IPS-18c (cell line): ENCODE results near the gene UCP3.
A peak's percentile ranks its signal among the peaks of the same experiment; 100 is the strongest.
"Not testable (repeated sequence)": the region's sequence is repeated elsewhere in the genome, so short reads cannot be mapped to it uniquely, and the experiment has no call there.

Experiments used
- H3K4me3 ChIP-seq: 2 replicates; pipeline ENCODE4 v1.7.0; 2013; ENCODE audit warnings: low read depth, mild to moderate bottlenecking, low read length, moderate library complexity; ENCODE audit not compliant: insufficient read depth
- H3K9me3 ChIP-seq: one replicate; pipeline ENCODE4 v1.6.1; 2013; ENCODE audit warnings: mild to moderate bottlenecking, low read length, moderate library complexity; ENCODE audit not compliant: control insufficient read depth, insufficient read depth

The UCP3 gene

DNA sequence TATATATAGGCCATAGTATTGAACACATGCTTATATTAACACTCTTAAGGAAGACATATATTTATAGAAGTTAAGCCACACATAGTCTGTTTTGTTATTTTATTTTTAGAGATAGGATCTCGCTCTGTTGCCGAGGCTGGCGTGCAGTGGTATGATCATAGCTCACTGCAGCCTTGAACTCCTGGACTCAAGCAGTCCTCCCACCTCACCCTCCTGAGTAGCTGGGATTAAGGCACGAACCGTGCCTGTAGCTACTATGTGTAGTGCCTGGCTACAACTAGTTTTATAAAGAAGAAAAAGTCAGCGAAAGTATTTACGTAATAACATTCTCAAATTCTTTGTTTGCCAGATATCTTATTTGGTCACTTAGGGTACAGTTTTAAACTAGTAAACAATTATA, 20.7 kb downstream of the UCP3 start:
- Histone ChIP-seq H3K4me3 (no peak overlapping the region), H3K9me3 (no peaks in the 10 kb centered on the region)

DNA sequence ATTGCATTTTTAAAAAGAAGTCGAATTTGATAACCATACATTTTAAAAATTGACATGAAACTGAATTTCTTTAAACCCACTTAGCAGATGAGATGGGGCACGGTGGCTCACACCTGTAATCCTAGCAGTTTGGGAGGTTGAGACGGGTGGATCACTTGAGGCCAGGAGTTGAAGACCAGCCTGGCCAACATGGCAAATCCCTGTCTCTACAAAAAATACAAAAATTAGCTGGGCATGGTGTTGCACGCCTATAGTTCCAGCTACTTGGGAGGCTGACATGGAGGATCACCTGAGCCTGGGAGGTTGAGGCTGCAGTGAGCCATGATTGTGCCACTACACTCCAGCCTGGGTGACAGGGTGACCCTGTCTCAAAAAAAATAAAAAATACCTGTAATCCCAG, 23.2 kb downstream of the UCP3 start:
- not testable (repeated sequence) for H3K9me3 ChIP-seq, H3K4me3 ChIP-seq

DNA sequence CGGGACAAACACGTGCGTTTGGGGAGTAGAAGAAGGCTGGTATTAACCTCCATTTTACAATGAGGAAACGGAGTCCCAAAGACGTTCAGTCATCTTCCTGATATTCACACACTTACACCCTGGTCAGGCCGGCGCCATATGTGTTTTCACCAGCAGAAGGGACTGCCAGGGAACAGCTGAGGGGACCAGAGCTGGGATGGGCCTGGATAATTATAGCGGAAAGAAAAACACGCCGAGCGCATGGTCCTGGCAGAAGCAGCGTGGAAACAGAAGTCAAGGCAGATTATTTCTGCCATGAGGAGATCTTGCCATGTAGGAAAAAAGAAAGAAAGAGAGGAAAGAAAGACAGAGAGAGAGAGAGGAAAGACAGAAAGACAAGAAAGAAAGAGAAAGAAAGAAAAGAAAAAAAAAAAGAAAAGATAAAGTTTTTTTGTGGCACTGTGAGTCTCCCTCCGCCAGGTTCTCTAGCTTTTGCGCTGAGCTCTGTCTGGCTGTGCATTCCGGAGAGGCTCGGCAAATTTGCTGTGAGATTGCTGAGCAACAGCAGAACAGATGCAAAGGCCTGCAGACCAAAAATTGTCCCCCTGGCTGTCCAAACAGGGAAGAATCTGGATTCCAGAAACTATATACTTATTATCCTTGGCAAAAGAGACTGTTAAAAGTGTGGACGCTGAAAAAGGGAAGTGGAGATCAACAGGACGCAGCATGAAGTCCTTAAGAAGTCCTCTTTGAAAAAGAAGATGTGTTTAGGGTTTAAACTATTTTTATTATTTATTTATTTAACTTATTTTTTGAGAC, 24.9 kb downstream of the UCP3 start:
- Histone ChIP-seq H3K9me3 (no peaks in the 10 kb centered on the region), H3K4me3 (peak overlapping the region; percentile 21; the same call in 1 of the 2 replicates)

DNA sequence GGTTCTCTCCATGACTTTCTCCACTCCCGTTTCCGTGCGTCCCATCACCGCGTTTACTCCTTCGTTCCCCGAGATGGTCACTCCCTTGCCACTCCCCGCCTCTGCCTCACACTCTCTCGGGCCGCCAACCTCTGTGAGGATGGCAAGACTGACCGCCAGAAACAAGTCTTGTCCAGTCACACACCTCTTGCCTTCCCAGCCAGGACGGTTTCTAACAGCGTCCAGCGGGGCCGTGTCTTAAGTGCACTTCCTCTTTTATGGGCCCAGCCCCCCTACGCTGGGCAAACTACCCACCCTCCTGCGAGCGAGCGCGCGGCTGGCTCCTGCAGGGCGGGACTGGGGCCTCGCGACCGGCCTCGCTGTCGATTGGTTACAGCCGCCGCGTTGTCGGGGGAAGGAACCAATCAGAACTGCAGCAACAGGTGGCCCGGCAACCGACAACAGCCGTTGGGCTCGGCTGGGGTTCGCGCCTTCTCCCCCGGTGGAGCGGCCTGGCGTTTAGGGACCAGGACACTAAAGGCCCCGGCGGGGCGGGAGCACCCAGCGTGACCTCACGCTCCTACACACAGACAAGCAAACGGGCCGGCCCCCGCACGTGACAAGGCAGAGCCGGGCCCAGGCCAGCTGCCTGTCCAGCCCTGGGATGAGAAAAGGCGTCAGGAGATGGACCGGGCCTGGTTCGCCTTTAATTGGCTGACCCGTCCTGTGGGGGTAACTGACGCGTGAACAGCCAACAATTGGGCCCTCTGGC, 25.7 kb downstream of the UCP3 start:
- Histone ChIP-seq H3K4me3 (peak overlapping the region; percentile 61), H3K9me3 (no peaks in the 10 kb centered on the region)

DNA sequence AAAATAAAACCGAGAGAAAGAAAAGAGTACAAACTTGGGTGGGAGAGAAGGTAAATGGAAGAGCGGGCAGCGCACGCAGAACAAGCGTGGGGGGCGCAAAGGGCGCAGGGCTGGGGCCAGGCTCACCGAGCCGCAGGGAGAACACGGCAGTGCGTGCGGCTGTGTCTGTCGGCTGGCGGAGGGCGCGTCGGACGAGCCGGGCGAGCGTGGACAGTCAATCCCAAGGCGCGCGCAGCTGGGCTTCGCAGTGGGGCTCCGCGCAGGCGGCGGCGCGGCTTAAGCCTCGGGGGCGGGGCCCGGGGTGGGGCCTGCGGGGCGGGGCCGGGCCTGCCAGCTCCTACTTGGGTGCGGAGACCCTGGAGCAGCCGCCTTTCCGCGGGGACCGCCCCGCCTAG, 26.3 kb downstream of the UCP3 start, which contains the start of gene UCP2:
Gene UCP2 (minus strand): TSS at position 249 of the 395 bp plus-strand sequence. CDS start 4,465 bp downstream, outside the sequence.
- Histone ChIP-seq H3K4me3 (peak within 1 kb of the TSS; percentile 61), H3K9me3 (no peaks in the 10 kb centered on the region)

DNA sequence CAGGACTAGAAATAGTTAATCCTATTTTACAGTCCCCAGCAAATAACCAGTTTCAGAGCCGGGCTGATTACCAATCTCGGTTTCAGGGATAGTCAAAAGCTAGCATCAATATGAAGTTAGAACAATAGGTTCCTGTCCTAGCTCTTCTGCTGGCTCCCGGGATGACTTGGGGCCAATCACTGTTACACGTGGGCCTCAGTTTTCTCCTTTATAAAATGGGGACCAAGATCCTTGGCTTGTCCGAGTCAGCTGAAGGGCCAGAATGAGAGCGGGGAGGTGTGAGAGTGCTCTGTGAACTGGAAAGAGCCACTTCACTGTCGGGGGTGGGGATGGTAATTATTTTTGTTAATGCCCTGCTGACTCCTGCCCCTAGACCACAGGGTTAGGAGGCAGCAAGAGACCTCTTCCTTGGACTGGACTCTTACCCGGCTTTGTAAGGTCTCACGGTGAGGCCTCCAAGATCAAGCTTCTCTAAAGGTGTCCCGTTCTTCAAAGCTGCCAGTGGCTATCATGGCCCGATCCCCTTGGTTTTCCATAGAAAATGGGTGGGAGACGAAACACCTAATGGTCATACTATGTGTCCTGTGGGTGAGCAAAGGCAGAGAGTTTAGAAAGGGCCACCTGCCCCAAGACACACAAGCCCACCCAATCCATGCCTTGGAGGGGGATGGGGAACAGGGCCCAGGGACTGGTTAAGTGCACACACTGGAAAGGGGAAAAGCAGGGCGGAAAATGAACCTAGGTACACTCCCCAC, 27.7 kb downstream of the UCP3 start:
- peak overlapping the region; percentile 61; the same call in 1 of the 2 replicates for H3K4me3 ChIP-seq
- no peaks in the 10 kb centered on the region for H3K9me3 ChIP-seq

DNA sequence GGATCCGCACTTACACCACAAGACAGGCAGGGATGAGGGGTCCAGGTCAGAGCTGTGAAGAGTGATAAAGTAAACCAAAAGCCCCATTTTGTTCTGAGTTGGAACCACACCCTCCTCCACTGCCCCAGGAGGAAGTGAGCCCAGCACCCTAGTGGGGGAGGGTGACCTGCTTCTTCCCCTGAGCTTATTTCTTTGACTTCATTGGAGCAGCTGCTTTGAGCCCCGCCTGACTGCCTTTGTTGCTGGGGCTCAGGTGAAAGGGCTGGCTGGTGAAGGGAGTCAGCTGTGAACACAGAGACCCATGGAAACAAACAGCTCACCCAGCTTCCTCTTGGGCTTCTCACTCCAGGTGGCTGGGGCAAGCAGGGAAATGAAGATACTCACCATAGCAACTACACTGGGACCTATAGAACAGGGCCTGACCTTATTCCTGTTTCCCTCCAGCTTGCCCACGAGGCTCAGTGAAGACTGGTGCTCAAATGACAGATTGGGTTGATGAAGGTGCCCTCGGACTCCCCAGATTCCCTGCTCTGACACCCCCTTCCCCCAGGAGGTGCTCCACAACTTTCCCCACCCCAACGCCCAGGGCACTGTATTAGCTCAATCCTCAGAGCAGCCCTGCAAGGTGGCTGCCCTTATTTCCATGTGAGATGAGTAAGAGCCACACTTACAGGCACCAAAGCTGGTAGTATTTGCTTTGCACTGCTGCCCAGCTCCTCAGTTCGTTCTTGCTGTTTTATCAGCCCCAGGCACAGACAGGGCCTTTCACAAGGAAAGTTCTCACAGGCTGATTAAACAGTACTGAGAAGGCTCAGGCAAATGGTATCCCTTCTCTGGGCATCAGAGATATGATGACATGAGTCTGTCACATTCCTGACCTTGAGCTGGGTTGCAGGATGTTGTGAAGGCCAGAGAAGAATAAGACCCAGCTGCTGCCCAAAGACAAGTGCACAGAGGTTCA, 28.6 kb downstream of the UCP3 start:
- no peak overlapping the region for H3K4me3 ChIP-seq

DNA sequence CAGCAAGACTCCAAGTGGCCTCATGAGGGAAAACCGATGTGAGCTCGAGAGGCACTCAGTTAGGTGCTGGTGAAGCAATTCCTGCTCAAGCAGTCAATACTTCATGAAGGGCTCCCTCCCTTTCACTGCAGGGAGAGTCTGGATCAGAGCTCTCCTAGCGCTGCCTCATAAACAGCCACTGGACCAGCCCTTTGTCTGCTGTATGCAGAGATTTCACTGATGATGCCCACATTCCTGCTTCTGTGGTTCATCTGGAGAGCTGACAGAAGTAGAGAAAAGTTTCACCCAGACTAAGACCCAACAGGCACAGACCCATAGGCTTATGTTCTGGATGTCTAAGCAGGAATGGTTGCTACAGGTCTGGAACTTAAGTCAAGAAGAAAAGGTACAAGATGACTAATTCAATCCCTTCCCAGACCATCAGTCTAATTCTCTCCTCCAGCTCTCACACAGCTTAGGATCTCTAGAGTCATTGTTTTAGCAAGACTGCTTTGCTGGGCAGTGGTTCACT, 30.3 kb downstream of the UCP3 start:
- H3K9me3 ChIP-seq, result no peaks in the 10 kb centered on the region
- H3K4me3 ChIP-seq, result no peak overlapping the region

More for the DNA sequence above, 28.6 kb downstream of the UCP3 start:
- no peaks in the 10 kb centered on the region for H3K9me3 ChIP-seq

DNA sequence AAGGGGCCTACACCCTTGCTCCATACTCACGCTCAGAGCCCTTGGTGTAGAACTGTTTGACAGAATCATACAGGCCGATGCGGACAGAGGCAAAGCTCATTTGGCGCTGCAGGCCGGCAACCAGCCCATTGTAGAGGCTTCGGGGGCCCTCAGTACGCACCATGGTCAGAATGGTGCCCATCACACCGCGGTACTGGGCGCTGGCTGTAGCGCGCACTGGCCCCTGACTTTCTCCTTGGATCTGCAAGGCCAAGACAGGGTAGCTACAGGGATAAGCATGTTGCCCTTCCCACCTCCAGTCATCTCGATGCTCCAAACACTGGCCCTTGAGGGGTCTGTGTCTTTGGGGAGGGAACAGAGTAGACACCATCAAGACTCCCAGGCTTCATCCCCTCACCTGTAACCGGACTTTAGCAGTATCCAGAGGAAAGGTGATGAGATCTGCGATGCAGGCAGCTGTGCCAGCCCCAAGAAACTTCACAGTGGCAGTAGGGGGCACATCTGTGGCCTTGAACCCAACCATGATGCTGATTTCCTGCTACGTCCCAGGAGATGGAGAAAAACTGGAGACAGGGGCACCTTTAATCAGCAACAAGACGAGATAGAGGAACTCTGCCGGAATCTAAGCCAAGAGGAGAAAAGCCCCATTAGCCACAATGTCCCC, 30.9 kb downstream of the UCP3 start:
- Histone ChIP-seq H3K9me3 (no peaks in the 10 kb centered on the region), H3K4me3 (no peak overlapping the region)

DNA sequence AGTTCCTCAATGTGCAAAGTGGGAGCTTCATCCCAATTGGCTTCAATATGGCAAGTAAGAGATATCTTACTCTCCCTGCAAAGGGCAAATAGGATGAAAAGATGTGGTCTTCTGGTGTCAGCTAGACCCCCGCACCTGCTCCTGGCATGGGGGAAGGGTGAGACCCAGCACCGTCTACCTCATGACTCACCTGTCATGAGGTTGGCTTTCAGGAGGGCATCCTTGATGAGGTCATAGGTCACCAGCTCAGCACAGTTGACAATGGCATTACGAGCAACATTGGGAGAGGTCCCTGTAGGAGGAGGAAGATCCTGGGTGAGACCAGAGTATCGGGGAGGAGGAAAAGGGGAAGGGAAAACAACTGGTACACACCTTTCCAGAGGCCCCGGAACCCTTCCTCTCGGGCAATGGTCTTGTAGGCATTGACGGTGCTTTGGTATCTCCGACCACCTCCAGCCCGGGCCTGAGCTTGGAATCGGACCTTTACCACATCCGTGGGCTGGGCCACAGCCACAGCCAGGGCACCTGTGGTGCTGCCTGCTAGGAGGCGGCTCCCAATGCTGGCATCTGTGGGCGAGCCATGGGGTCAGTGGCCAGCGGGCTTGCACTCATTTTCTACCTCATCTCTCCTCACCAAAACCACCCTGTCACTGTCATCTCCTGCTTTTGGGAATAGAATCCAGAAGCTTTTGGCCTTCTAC, 32.3 kb downstream of the UCP3 start:
- Histone ChIP-seq H3K9me3 (peaks cover 2% of the 10 kb centered on the region), H3K4me3 (no peak overlapping the region)

DNA sequence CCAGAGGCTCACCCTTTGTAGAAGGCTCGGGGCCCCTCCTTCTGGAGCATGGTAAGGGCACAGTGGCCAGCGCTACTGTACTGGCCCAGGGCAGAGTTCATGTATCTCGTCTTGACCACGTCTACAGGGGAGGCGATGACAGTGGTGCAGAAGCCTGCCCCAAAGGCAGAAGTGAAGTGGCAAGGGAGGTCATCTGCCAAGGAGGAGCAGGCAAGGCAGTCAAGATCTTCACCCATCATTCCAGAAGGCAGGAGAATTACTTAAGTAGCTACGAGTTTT, 33.5 kb downstream of the UCP3 start:
- H3K9me3 ChIP-seq, result peaks cover 2% of the 10 kb centered on the region
- no peak overlapping the region for H3K4me3 ChIP-seq

DNA sequence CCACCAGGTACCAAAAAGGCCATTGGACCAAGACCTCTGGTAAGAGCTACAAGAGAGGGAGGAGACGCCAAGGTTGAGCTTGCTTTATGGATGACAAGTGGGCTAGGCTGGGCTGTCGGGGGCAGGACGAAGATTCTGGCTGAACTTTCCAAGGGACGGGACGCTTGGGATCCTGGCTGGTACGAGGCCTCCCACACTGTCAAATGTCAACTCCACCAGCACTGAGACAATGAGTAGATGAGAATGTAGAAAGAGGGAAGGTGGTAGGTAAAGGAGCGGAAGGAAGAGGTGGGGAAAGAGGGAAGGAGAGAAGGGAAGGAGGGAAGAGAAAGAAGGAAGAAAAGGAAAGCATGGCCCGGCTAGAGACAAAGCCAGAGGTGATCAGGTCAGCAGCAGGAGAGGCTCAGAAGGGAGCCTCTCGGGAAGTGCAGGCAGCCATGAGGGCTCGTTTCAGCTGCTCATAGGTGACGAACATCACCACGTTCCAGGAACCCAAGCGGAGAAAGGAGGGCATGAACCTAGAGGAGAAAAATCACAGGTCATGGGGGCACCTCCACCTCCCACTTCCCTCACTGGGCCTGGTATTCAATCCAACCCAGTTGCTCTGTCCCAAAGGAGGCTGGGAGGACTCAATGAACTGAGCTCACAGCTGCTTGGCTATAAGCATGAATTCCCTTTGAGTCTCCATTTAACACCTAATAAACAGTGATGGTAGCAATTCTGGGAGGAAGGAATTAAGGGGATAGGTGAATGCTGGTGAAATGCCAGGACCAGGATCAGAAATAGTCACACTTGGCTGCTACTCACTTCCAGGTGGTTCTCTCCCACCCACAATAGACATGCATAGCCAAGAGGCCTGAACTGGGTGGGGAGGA, 34.0 kb downstream of the UCP3 start:
- H3K9me3 ChIP-seq, result peaks cover 2% of the 10 kb centered on the region
- no peak overlapping the region for H3K4me3 ChIP-seq

DNA sequence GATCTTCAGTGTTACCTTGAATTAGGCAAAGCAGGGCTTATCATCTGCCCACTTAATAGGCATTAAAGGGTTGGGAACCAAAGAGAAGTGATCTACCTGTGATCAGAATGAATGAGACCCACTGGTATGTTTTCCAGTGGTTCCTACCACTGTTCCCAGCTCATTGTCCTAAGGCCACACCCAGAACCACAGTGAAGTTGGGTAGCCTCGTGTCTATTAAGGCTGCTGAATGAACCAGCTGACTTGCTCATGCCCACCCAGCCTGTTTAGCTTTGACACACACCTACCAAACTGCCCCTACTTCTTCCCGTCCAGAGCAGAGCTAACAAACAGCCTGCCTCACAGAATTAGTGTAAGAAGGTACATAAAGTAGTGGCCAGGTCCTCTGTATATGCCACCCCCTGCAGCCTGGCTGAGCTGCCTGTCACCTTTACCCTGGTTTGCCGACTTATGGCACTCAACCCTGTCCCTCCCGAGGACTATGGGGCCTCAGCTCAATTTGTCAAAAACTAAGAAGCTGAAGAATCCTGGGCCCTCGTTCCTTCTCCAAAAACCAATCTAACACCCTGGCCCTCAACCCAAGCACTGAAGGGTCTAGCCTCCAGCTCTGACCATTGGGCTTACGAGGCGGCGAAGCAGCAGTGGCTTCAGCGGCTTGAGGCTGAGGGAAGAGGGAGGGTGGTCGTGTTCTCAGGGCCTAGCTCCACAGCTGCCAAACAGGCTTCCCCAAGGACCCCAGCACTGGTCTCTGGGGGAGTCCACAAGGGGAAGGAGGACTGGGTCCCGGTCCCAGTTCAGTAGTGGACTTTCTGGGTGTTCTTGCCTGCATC, 36.0 kb downstream of the UCP3 start:
- H3K9me3 ChIP-seq, result peaks cover 4% of the 10 kb centered on the region
- no peak overlapping the region for H3K4me3 ChIP-seq

DNA sequence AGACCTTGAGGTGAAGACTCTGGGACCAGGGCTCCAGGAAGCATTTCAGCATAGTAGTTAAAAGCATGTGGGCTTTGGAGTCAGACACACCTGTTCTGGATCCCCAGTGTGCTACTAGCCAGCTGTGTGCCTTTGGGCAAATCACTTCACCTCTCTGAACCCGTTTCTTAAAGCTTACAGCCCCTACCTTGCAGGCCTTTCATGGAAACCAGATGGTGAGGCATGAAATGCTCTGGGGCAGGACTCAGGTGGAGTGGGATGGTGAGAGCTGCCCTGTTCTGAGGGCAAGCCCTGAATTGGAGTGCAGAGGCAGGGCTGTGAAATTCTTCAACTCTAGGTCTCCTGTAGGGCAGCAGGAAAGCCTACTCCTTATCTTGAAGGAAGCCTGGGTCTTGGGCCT, 36.7 kb downstream of the UCP3 start:
- H3K4me3 ChIP-seq, result no peak overlapping the region

More for the DNA sequence above, 36.7 kb downstream of the UCP3 start:
- H3K9me3 ChIP-seq, result peaks cover 4% of the 10 kb centered on the region
